ENCODE data around the gene OR2T8. TPM values are rescaled to one million over a fixed set of nuclear protein-coding genes. Genes with fewer than 3 reads are reported as not detected.

Gene OR2T8
- total RNA-seq, 1 donor from 2014 or later, result not detected

DNA sequence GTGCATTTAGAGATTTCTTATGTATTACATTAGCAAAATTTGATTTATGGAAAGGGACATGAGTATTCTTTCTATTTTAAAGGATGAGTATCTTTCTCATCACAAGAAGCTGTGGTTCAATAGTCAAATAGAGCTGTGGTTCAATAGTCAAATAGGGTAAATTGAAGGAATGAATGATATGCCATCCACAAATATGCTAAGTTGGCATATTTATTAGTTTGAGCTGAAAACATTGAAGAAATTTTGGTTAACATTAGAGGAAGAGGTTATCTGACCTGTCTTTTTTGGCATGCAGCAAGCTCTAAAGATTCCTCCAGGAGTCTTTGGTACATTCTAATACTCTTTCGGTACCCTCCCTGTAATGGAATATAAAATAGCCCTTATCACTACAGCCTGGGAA, 33.4 kb downstream of the OR2T8 start:
- no peaks in the 10 kb centered on the region for H3K9me3 ChIP-seq (ENCODE audit: control insufficient read depth in 3 of 3, low read length in 3 of 3)
- H3K27ac ChIP-seq (ENCODE audit: low read depth, low read length), result no peak overlapping the region
- no peaks in the 10 kb centered on the region for H3K36me3 ChIP-seq (ENCODE audit: control insufficient read depth in 3 of 3, insufficient read depth in 3 of 3, low read length in 3 of 3)

GRCh38 chr1:247961791-247962190, 41.7 kb downstream of the OR2T8 start:
- no peaks in the 10 kb centered on the region for H3K4me1 ChIP-seq (ENCODE audit: control insufficient read depth in 3 of 3, insufficient read depth in 3 of 3, low read length in 3 of 3)
- H3K27ac ChIP-seq (ENCODE audit: low read depth, low read length), result no peak overlapping the region
- H3K27me3 ChIP-seq (ENCODE audit: control insufficient read depth in 3 of 3, insufficient read depth in 3 of 3, low read length in 3 of 3), result no peaks in the 10 kb centered on the region
- H3K4me3 ChIP-seq (ENCODE audit: low read length in 3 of 3), result no peak overlapping the region
- H3K36me3 ChIP-seq (ENCODE audit: control insufficient read depth in 3 of 3, insufficient read depth in 3 of 3, low read length in 3 of 3), result no peaks in the 10 kb centered on the region
- H3K9ac ChIP-seq (ENCODE audit: low read depth in 1 of 3, low read length in 3 of 3), result no peak overlapping the region
- H3K9me3 ChIP-seq (ENCODE audit: control insufficient read depth in 3 of 3, low read length in 3 of 3), result no peaks in the 10 kb centered on the region

More for the DNA sequence above, 33.4 kb downstream of the OR2T8 start:
- Histone ChIP-seq H3K9ac (ENCODE audit: low read depth in 1 of 3, low read length in 3 of 3) (no peak overlapping the region), H3K4me1 (ENCODE audit: control insufficient read depth in 3 of 3, insufficient read depth in 3 of 3, low read length in 3 of 3) (no peaks in the 10 kb centered on the region), H3K4me3 (ENCODE audit: low read length in 3 of 3) (no peak overlapping the region), H3K27me3 (ENCODE audit: control insufficient read depth in 3 of 3, insufficient read depth in 3 of 3, low read length in 3 of 3) (no peaks in the 10 kb centered on the region)

- no peak overlapping the region for H3K27ac ChIP-seq (ENCODE audit: low read depth, low read length)
- no peaks in the 10 kb centered on the region for H3K36me3 ChIP-seq (ENCODE audit: control insufficient read depth in 3 of 3, insufficient read depth in 3 of 3, low read length in 3 of 3)
- H3K9me3 ChIP-seq (ENCODE audit: control insufficient read depth in 3 of 3, low read length in 3 of 3), result no peaks in the 10 kb centered on the region
- H3K9ac ChIP-seq (ENCODE audit: low read depth in 1 of 3, low read length in 3 of 3), result no peak overlapping the region
- H3K27me3 ChIP-seq (ENCODE audit: control insufficient read depth in 3 of 3, insufficient read depth in 3 of 3, low read length in 3 of 3), result no peaks in the 10 kb centered on the region
- no peaks in the 10 kb centered on the region for H3K4me1 ChIP-seq (ENCODE audit: control insufficient read depth in 3 of 3, insufficient read depth in 3 of 3, low read length in 3 of 3)
- H3K4me3 ChIP-seq (ENCODE audit: low read length in 3 of 3), result no peak overlapping the region
These were observed 43.0 kb downstream of the OR2T8 start for GRCh38 chr1:247962911-247963588.

DNA sequence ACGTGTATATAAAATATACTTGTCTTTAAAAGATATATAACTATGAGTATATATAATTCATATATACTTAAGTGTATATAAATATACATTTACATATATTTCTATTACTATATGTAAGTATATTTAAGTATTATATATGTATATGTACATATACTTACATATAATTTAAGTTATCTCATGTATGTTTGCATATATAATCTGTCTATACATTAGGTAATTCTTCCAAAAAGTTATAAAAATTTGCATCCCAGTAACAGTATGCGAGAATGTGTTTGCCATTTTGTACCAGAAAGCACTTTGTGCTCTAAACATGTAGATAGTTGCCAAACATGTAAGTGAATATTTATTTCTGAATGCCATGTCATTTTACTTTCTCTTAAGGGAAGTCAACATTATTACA, 44.9 kb downstream of the OR2T8 start, which contains the start of gene OR2AK2:
Gene OR2AK2, plus strand, starts transcription at position 301 of the 400 bp plus-strand sequence. CDS start 144 bp downstream, outside the sequence.
- H3K27ac ChIP-seq (ENCODE audit: low read depth, low read length), result no peak within 1 kb of the TSS
- H3K9me3 ChIP-seq (ENCODE audit: control insufficient read depth in 3 of 3, low read length in 3 of 3), result no peaks in the 10 kb centered on the region
- no peak within 1 kb of the TSS for H3K9ac ChIP-seq (ENCODE audit: low read depth in 1 of 3, low read length in 3 of 3)
- no peak within 1 kb of the TSS for H3K4me3 ChIP-seq (ENCODE audit: low read length in 3 of 3)
- H3K4me1 ChIP-seq (ENCODE audit: control insufficient read depth in 3 of 3, insufficient read depth in 3 of 3, low read length in 3 of 3), result no peaks in the 10 kb centered on the region
- H3K36me3 ChIP-seq (ENCODE audit: control insufficient read depth in 3 of 3, insufficient read depth in 3 of 3, low read length in 3 of 3), result no peaks in the 10 kb centered on the region
- H3K27me3 ChIP-seq (ENCODE audit: control insufficient read depth in 3 of 3, insufficient read depth in 3 of 3, low read length in 3 of 3), result no peaks in the 10 kb centered on the region

- H3K9me3 ChIP-seq (ENCODE audit: control insufficient read depth in 3 of 3, low read length in 3 of 3), result no peaks in the 10 kb centered on the region
- no peak overlapping the region for H3K4me3 ChIP-seq (ENCODE audit: low read length in 3 of 3)
- H3K4me1 ChIP-seq (ENCODE audit: control insufficient read depth in 3 of 3, insufficient read depth in 3 of 3, low read length in 3 of 3), result no peaks in the 10 kb centered on the region
- no peak overlapping the region for H3K9ac ChIP-seq (ENCODE audit: low read depth in 1 of 3, low read length in 3 of 3)
- no peaks in the 10 kb centered on the region for H3K27me3 ChIP-seq (ENCODE audit: control insufficient read depth in 3 of 3, insufficient read depth in 3 of 3, low read length in 3 of 3)
- H3K36me3 ChIP-seq (ENCODE audit: control insufficient read depth in 3 of 3, insufficient read depth in 3 of 3, low read length in 3 of 3), result no peaks in the 10 kb centered on the region
- H3K27ac ChIP-seq (ENCODE audit: low read depth, low read length), result no peak overlapping the region
These were observed 46.6 kb downstream of the OR2T8 start for GRCh38 chr1:247966532-247967204.

Other genes starting within 250 kb of the OR2T8 start
- gene OR13G1, start 240.5 kb upstream of the OR2T8 start, total RNA-seq, result not detected
- gene OR6F1, start 203.6 kb upstream of the OR2T8 start, total RNA-seq, result not detected
- gene OR14K1, start 181.6 kb upstream of the OR2T8 start, total RNA-seq, result 0.52 TPM
- not detected for gene OR14A2, start 172.1 kb upstream of the OR2T8 start, total RNA-seq
- gene OR1C1, start 159.7 kb upstream of the OR2T8 start, total RNA-seq, result not detected
- gene OR14A16, start 96.1 kb upstream of the OR2T8 start, total RNA-seq, result not detected
- not detected for gene OR11L1, start 78.4 kb upstream of the OR2T8 start, total RNA-seq
- gene TRIM58, start 63.1 kb upstream of the OR2T8 start, total RNA-seq, result 5.2 TPM
- gene OR2W3, start 24.7 kb upstream of the OR2T8 start, total RNA-seq, result 2.1 TPM
- not detected for gene OR2AJ1, start 4.6 kb downstream of the OR2T8 start, total RNA-seq
- gene OR2L8, start 28.6 kb downstream of the OR2T8 start, total RNA-seq, result not detected
- not detected for gene OR2AK2, start 45.0 kb downstream of the OR2T8 start, total RNA-seq
- not detected for gene OR2L5, start 93.4 kb downstream of the OR2T8 start, total RNA-seq
- not detected for gene OR2L2, start 109.8 kb downstream of the OR2T8 start, total RNA-seq
- not detected for gene OR2L3, start 126.6 kb downstream of the OR2T8 start, total RNA-seq
- gene OR2L13, start 174.9 kb downstream of the OR2T8 start, total RNA-seq, result not detected
- gene OR2M5, start 224.9 kb downstream of the OR2T8 start, total RNA-seq, result not detected